Right lobe of liver (tissue), 6 donors: ENCODE measurements around the gene KCNAB1. TPM values are rescaled to one million over a fixed set of nuclear protein-coding genes. Genes with fewer than 3 reads are reported as not detected.

Experiments
- ATAC-seq, 4 donors: fragments of 200-7000 bp; cut with Tn5 transposase; one replicate each; pipeline ENCODE4 v1.9.1; 2020; ENCODE audit warnings: mild to moderate bottlenecking in 4 of 4, moderate library complexity in 4 of 4
- DNase-seq, 3 donors: peaks; one replicate each; pipeline ENCODE4 v3.0.0-alpha.2; 2020
- H3K27ac ChIP-seq, 3 donors: fragments of 200-600 bp; one replicate each; pipeline ENCODE4 v1.8.0; 2022
- H3K27me3 ChIP-seq, 2 donors: fragments of 200-600 bp; one replicate each; pipeline ENCODE4 v1.8.0; 2022
- H3K36me3 ChIP-seq, 4 donors: fragments of 200-600 bp; sonication (generic) in 1 of 4; one replicate each; pipeline versions ENCODE4 v1.5.1 to v1.8.0; 2017 to 2022; ENCODE audit warnings: control low read depth in 1 of 4
- H3K4me1 ChIP-seq, 4 donors: fragments of 200-600 bp; sonication (generic) in 1 of 4; one replicate each; pipeline versions ENCODE4 v1.5.1 to v1.8.0; 2017 to 2022; ENCODE audit warnings: control low read depth in 1 of 4
- H3K4me3 ChIP-seq, 3 donors: fragments of 200-600 bp; one replicate each; pipeline ENCODE4 v1.8.0; 2022
- H3K9me3 ChIP-seq, 4 donors: fragments of 200-600 bp; sonication (generic) in 1 of 4; one replicate each; pipeline versions ENCODE4 v1.5.1 to v1.8.0; 2017 to 2022; ENCODE audit warnings: control low read depth in 1 of 4
- POLR2A ChIP-seq: fragments of 450-650 bp; IDR thresholded peaks from one replicate; pipeline ENCODE4 v1.6.1; 2017; ENCODE audit warnings: antibody characterized with exemption, mild to moderate bottlenecking
- WGBS: methylation state at CpG from one replicate; pipeline ENCODE4 v1.1.6; 2018; ENCODE audit warnings: low coverage, low lambda C conversion rate; ENCODE audit not compliant: insufficient coverage; ENCODE audit errors: missing lambda C conversion rate; 5-methylcytosine and 5-hydroxymethylcytosine counted together
- intact Hi-C, 2 donors: fragments of 100-400 bp; cut with DNase I; formaldehyde crosslinking; loops; one replicate each; pipeline versions ENCODE4 v1.11.2 to v1.14.1; 2022
- total RNA-seq, 6 experiments: library from RNA; depleted of rRNA in 2 of 6; stranded (reverse); fragments of >200 nt in 2 of 6; fragmentation: NEBNext Ultra II Directional in 3 of 6; extraction: Animal tissue kit (Norgen Biotek cat#: 25700) in 3 of 6; gene quantifications; one replicate each; pipeline versions ENCODE4 v1.1.0 to v1.2.4, GENCODE V29; 2016 to 2023
- TF ChIP-seq, protein P1 (sequence below), 4 donors: fragments of 200-600 bp in 3 of 4; fragments of 450-650 bp in 1 of 4; IDR thresholded peaks; one replicate each; pipeline versions ENCODE4 v1.5.1 to v1.8.0; 2016 to 2022; ENCODE audit warnings: antibody characterized with exemption in 4 of 4, mild to moderate bottlenecking in 2 of 4
- donor health status: DM: no; HTN: yes; CAD: no.
- donor health status: DM: no; HTN: no; CAD: no.
- donor health status: DM: no; HTN: no; CAD: no.
- donor health status: DM: no; HTN: yes; CAD: no.
- donor health status: DM: no; HTN: yes; CAD: no.

Gene KCNAB1
- total RNA-seq, 6 experiments from 2014 or later, result 0.15 to 1.8 (median 0.64) TPM; not detected in 2

- no peak for ATAC-seq
- DNase-seq, result no peak
- Histone ChIP-seq H3K4me3 (no peak overlapping the region), H3K9me3 (no peaks in the 10 kb centered on the region), H3K36me3 (no peaks in the 10 kb centered on the region), H3K4me1 (no peaks in the 10 kb centered on the region), H3K27ac (no peak overlapping the region), H3K27me3 (no peaks in the 10 kb centered on the region)
- TF ChIP-seq, protein P1, sequence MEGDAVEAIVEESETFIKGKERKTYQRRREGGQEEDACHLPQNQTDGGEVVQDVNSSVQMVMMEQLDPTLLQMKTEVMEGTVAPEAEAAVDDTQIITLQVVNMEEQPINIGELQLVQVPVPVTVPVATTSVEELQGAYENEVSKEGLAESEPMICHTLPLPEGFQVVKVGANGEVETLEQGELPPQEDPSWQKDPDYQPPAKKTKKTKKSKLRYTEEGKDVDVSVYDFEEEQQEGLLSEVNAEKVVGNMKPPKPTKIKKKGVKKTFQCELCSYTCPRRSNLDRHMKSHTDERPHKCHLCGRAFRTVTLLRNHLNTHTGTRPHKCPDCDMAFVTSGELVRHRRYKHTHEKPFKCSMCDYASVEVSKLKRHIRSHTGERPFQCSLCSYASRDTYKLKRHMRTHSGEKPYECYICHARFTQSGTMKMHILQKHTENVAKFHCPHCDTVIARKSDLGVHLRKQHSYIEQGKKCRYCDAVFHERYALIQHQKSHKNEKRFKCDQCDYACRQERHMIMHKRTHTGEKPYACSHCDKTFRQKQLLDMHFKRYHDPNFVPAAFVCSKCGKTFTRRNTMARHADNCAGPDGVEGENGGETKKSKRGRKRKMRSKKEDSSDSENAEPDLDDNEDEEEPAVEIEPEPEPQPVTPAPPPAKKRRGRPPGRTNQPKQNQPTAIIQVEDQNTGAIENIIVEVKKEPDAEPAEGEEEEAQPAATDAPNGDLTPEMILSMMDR (IDR thresholded peaks at IDR 0.05), result no peak
- TF ChIP-seq POLR2A, result no peak
- 82% methylated on average over 3 of the region's 3 CpGs for WGBS
- intact Hi-C loops, result no loop called here
These were observed 132.3 kb downstream of the KCNAB1 start for GRCh38 chr3:156252656-156253055.

GRCh38 chr3:156253150-156253549 is 132.8 kb downstream of the KCNAB1 start:
- ATAC-seq (no peak), DNase-seq (no peak)
- Histone ChIP-seq H3K27ac (no peak overlapping the region), H3K9me3 (no peaks in the 10 kb centered on the region), H3K27me3 (no peaks in the 10 kb centered on the region), H3K4me1 (no peaks in the 10 kb centered on the region), H3K4me3 (no peak overlapping the region), H3K36me3 (no peaks in the 10 kb centered on the region)
- WGBS, result 50% methylated on average over 1 of the region's 1 CpG
- intact Hi-C loops, result no loop called here
- TF ChIP-seq, protein P1 (IDR thresholded peaks at IDR 0.05), result no peak
- TF ChIP-seq POLR2A, result no peak

DNA sequence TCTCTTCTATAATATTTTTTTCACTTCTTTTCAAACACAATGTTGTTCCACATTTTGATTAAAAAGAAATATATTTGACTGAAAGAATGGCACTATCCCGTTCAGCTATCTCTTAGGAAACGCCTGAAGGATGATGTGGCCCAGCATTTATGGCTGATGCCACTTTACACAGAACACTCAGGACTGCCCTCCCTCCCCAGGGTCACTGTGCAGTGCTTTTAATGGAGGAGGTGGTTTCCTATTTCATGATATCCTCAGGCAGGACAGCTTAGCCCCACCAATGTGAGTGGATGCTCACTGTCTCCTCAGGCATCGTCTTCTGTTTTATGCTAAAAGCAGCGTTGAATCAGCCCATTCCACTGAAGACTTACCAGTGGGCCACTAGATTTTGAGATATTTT is 135.9 kb downstream of the KCNAB1 start:
- ATAC-seq (no peak), DNase-seq (no peak)
- intact Hi-C loops, result no loop called here
- Histone ChIP-seq H3K27ac (no peak overlapping the region), H3K27me3 (no peaks in the 10 kb centered on the region), H3K9me3 (no peaks in the 10 kb centered on the region), H3K4me1 (no peaks in the 10 kb centered on the region), H3K4me3 (no peak overlapping the region), H3K36me3 (no peaks in the 10 kb centered on the region)
- TF ChIP-seq, protein P1 (IDR thresholded peaks at IDR 0.05), result no peak
- no peak for TF ChIP-seq POLR2A
- WGBS, result 79% methylated on average over 4 of the region's 4 CpGs

DNA sequence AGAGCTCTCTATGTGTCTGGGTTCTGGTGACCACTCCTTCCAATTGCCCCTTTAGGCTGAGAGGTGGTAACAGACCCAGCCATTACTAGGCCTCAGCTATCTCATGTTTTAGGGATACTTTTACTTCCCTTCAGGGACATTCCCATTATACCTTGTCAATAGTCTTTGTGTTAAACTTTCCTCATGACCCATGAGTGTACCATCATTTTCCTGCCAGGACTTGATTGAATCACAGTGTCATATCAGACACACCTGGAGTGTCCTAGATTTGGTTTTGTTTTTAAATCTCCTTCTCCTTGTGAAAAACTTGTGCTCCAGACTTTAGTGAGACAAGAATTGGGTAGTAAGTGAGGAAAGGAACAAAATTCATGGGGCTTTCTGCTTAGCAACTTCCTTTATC is 136.6 kb downstream of the KCNAB1 start:
- Histone ChIP-seq H3K4me3 (no peak overlapping the region), H3K27me3 (no peaks in the 10 kb centered on the region), H3K27ac (no peak overlapping the region), H3K4me1 (no peaks in the 10 kb centered on the region), H3K9me3 (no peaks in the 10 kb centered on the region), H3K36me3 (no peaks in the 10 kb centered on the region)
- intact Hi-C loops, result no loop called here
- TF ChIP-seq POLR2A, result no peak
- no peak for DNase-seq
- ATAC-seq, result no peak

GRCh38 chr3:156258301-156258700 is 137.9 kb downstream of the KCNAB1 start:
- DNase-seq (no peak), ATAC-seq (no peak)
- H3K36me3 ChIP-seq, result no peaks in the 10 kb centered on the region
- TF ChIP-seq, protein P1 (IDR thresholded peaks at IDR 0.05), result no peak
- TF ChIP-seq POLR2A, result no peak
- H3K4me3 ChIP-seq, result no peak overlapping the region
- intact Hi-C loops, result no loop called here
- H3K9me3 ChIP-seq, result no peaks in the 10 kb centered on the region
- H3K27ac ChIP-seq, result no peak overlapping the region
- 71% methylated on average over 2 of the region's 2 CpGs for WGBS
- H3K4me1 ChIP-seq, result no peaks in the 10 kb centered on the region
- no peaks in the 10 kb centered on the region for H3K27me3 ChIP-seq
